Ovary (tissue), 9 donors: ENCODE measurements around the gene GRAMD4. TPM values are rescaled to one million over a fixed set of nuclear protein-coding genes. Genes with fewer than 3 reads are reported as not detected.

Source experiments
- DNase-seq, 5 donors: peaks; one replicate each; pipeline ENCODE4 v3.0.0-alpha.2; 2019 to 2020
- H3K27ac ChIP-seq, 2 donors: fragments of 200-600 bp; one replicate each; pipeline versions ENCODE4 v1.5.1 to v1.8.0; 2019 to 2022
- H3K27me3 ChIP-seq: fragments of 200-600 bp; one replicate; pipeline ENCODE4 v1.8.0; 2022
- H3K36me3 ChIP-seq: fragments of 200-600 bp; sonication (generic); one replicate; pipeline ENCODE4 v1.5.1; 2019
- H3K4me1 ChIP-seq: one replicate; pipeline ENCODE4 v1.8.1; 2013; ENCODE audit warnings: mild to moderate bottlenecking, moderate library complexity; ENCODE audit not compliant: insufficient read depth
- H3K4me3 ChIP-seq: fragments of 200-600 bp; sonication (generic); one replicate; pipeline ENCODE4 v1.5.1; 2017
- H3K9me3 ChIP-seq, 2 donors: fragments of 200-600 bp in 1 of 2; sonication (generic) in 1 of 2; one replicate each; pipeline versions ENCODE4 v1.5.1 to v1.8.1; 2013 to 2019; ENCODE audit warnings: mild to moderate bottlenecking in 1 of 2, moderate library complexity in 1 of 2
- CTCF ChIP-seq, 3 donors: fragments of 450-650 bp in 2 of 3; fragments of 200-600 bp in 1 of 3; IDR thresholded peaks; one replicate each; pipeline versions ENCODE4 v1.5.1 to v1.8.0; 2016 to 2022; ENCODE audit warnings: antibody characterized with exemption in 3 of 3, mild to moderate bottlenecking in 1 of 3
- EP300 ChIP-seq: sonication (generic); formaldehyde crosslinking; IDR thresholded peaks from one replicate; pipeline ENCODE4 v1.6.1; 2017; ENCODE audit warnings: antibody characterized with exemption
- POLR2A ChIP-seq: fragments of 450-650 bp; IDR thresholded peaks from one replicate; pipeline ENCODE4 v1.6.1; 2017; ENCODE audit warnings: antibody characterized with exemption, mild to moderate bottlenecking, moderate library complexity
- WGBS, 3 donors: extraction: QIAGEN DNeasy Blood & Tissue Kit in 1 of 3; methylation state at CpG; one replicate each; pipeline versions ENCODE4 v1.1.5 to v1.1.7; 2013 to 2017; 5-methylcytosine and 5-hydroxymethylcytosine counted together
- intact Hi-C, 4 donors: fragments of 100-400 bp; cut with DNase I; formaldehyde crosslinking; loops; one replicate each; pipeline versions ENCODE4 v1.11.0 to v1.15.1; 2022 to 2023
- polyA plus RNA-seq, 2 donors: library from polyadenylated mRNA; stranded (reverse); fragments of 200-250 nt in 1 of 2; fragments of 350-450 nt in 1 of 2; fragmentation: Illumina TruSeq in 1 of 2; extraction: RNeasy Lipid Tissue Mini Kit (QIAGEN cat#74804) in 1 of 2; gene quantifications; one replicate each; pipeline ENCODE4 v1.2.3, GENCODE V29; 2013 to 2014
- total RNA-seq, 7 donors: library from RNA; depleted of rRNA in 2 of 7; stranded (reverse); fragments of >200 nt in 2 of 7; fragmentation: NEBNext Ultra II Directional in 3 of 7; extraction: Animal tissue kit (Norgen Biotek cat#: 25700) in 3 of 7; gene quantifications; one replicate each; pipeline versions ENCODE4 v1.1.0 to v1.2.4, GENCODE V29; 2016 to 2023
- donor health status: DM: no; HTN: no; CAD: no; lungs with moderate emphysema.
- donor health status: DM: no; HTN: no; CAD: no.
- donor health status: Bipolar disorder and iron deficiency.
- donor health status: DM: yes; HTN: yes; CAD: no.
- donor health status: DM: no; HTN: no; CAD: no.
- donor health status: DM: yes; HTN: yes; CAD: no.

Gene GRAMD4
- total and polyA plus RNA-seq, 9 donors, result 6.2 to 40.4 (median 27.8) TPM

DNA sequence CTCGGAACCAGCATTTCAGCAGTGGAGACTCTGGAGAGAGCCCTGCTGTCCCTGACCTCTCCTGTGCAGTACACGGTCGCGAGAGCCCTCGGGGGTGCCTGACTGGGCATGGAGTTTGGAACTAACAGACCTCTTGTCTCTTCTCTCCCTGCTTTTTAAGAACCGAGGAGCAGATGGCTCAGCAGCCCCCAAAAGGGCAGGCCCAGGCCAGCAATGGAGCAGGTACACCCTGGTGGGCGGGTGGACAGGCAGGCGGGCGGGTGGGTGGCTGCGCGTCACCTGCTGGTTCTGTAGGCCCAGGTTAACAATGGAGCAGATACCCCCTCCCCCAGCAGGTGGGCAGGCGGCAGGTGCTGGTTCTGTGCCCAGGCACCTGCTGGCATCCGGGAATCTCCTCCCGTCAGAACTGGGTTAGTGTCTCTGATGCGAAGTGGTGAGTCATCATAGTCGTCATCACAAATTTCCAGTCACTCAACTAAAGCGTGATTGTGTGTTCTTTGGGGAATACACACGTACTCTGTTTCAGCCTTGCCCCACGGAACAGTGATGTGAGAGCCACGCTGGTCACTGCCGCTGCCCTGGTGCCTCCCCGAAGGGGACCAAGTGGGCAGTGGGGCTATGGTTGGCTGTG, 41.1 kb downstream of the GRAMD4 start:
- Histone ChIP-seq H3K9me3 (no peaks in the 10 kb centered on the region), H3K27me3 (no peaks in the 10 kb centered on the region), H3K36me3 (no peaks in the 10 kb centered on the region), H3K4me3 (no peak overlapping the region), H3K4me1 (no peaks in the 10 kb centered on the region), H3K27ac (no peak overlapping the region)
- DNase-seq, result no peak
- intact Hi-C loops, result loop anchor here in 1 of 4 donors (10.0 kb wide), 1 partner anchor 87 kb away; no protein-coding TSS in a partner anchor
- WGBS, 3 donors, result 80 to 85% (median 84%) methylated on average over 22 of the region's 22 CpGs
- TF ChIP-seq EP300, result no peak
- TF ChIP-seq POLR2A, result no peak
- TF ChIP-seq CTCF (IDR thresholded peaks at IDR 0.05), result no peak

DNA sequence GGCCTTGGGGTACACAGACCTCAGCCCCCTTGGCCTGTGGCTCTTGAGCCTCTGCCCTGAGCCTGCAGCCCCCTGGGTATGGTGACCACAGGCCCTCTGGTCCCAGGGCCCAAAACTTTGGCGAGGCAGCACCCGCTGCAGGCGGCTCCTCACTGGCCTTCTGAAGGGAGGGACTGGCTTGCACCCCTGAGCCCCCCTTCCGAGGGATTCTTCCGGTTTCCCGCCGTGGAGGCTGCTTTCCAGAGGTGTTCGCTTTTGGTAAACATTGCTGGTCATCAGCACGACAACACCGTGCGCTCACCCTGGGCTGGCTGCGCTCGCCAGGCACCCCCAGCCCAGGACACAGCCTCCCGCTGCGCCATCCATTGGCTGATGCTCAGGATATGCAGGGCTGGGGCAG, 42.0 kb downstream of the GRAMD4 start:
- no peak for DNase-seq
- Histone ChIP-seq H3K27me3 (no peaks in the 10 kb centered on the region), H3K9me3 (no peaks in the 10 kb centered on the region), H3K27ac (no peak overlapping the region), H3K4me3 (no peak overlapping the region), H3K4me1 (no peaks in the 10 kb centered on the region), H3K36me3 (no peaks in the 10 kb centered on the region)
- no peak for TF ChIP-seq CTCF (IDR thresholded peaks at IDR 0.05)
- TF ChIP-seq POLR2A, result no peak
- TF ChIP-seq EP300, result no peak
- intact Hi-C loops, result loop anchor here in 1 of 4 donors (10.0 kb wide), 1 partner anchor 87 kb away; no protein-coding TSS in a partner anchor
- 86 to 88% (median 88%) methylated on average over 14 to 15 of the region's 15 CpGs for WGBS, 3 donors

- Histone ChIP-seq H3K36me3 (no peaks in the 10 kb centered on the region), H3K4me3 (no peak overlapping the region), H3K4me1 (no peaks in the 10 kb centered on the region), H3K9me3 (no peaks in the 10 kb centered on the region), H3K27ac (no peak overlapping the region), H3K27me3 (no peaks in the 10 kb centered on the region)
- 86 to 92% (median 89%) methylated on average over 25 to 26 of the region's 26 CpGs for WGBS, 3 donors
- intact Hi-C loops, result loop anchor here in 1 of 4 donors (10.0 kb wide), 1 partner anchor 88 kb away; no protein-coding TSS in a partner anchor
- TF ChIP-seq EP300, result no peak
- TF ChIP-seq CTCF (IDR thresholded peaks at IDR 0.05), result no peak
- no peak for TF ChIP-seq POLR2A
- DNase-seq, result no peak
Measured at GRCh38 chr22:46663001-46663400, 42.8 kb downstream of the GRAMD4 start.

DNA sequence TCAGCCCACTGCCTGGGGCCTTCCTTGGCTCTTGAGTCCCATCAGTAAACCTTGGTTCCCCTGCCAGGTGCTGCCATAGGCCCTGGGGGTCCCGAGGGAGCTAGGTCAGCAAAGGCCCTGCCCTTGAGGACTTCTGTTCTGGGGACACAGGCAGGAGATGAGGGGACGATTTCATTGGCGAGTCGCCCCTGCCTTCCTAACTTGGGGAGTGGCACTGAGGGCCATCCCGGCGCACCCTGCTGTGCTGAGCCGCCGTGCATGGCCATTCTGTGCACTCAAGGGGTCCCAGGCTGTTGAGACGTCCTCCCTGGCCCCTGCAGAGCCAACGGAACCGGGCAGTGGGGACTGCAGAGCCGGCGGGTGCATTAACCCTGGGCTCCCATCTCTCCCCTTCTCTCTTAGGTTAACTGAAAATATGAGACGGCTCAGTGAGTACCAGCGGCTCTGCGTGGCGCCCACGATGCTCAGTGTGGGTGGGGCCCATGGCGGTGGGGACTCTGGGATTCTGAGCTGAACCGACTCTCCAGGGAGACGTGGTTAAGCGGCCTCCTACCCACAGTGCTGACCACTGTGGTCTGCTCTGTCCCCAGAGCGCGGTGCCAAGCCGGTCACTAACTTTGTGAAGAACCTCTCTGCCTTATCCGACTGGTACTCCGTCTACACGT, 43.4 kb downstream of the GRAMD4 start:
- DNase-seq, result no peak
- Histone ChIP-seq H3K27me3 (no peaks in the 10 kb centered on the region), H3K36me3 (no peaks in the 10 kb centered on the region), H3K27ac (no peak overlapping the region), H3K4me1 (no peaks in the 10 kb centered on the region), H3K4me3 (no peak overlapping the region), H3K9me3 (no peaks in the 10 kb centered on the region)
- WGBS, 3 donors, result 89 to 94% (median 93%) methylated on average over 26 to 28 of the region's 28 CpGs
- TF ChIP-seq EP300 (no peak), CTCF (IDR thresholded peaks at IDR 0.05) (no peak), POLR2A (no peak)
- intact Hi-C loops, result loop anchor here in 1 of 4 donors (10.0 kb wide), 1 partner anchor 89 kb away; no protein-coding TSS in a partner anchor
